ENCODE data around the gene JKAMP. TPM values are rescaled to one million over a fixed set of nuclear protein-coding genes. Genes with fewer than 3 reads are reported as not detected.

JKAMP gene
- total and polyA plus RNA-seq, 8 donors = 11.7 to 120 (median 42.9) TPM

- H3K27me3 ChIP-seq = no peaks in the 10 kb centered on the region
- DNase-seq = no peak
- no peak overlapping the region for H3K4me3 ChIP-seq
- no peak overlapping the region for H3K27ac ChIP-seq
- H3K36me3 ChIP-seq = peaks cover 3 to 79% (median 68%) of the 10 kb centered on the region in 4 donors
- no peak for TF ChIP-seq POLR2AphosphoS5 (IDR thresholded peaks at IDR 0.05)
- no peak for TF ChIP-seq POLR2A (IDR thresholded peaks at IDR 0.05)
- no peak for TF ChIP-seq CTCF (IDR thresholded peaks at IDR 0.05)
- TF ChIP-seq EP300 (IDR thresholded peaks at IDR 0.05) = no peak
- no peaks in the 10 kb centered on the region for H3K9me3 ChIP-seq
- intact Hi-C loops (cut with DNase I; ENCODE audit: low total_unique reads) = no loop called here
- 44 to 67% (median 56%) methylated on average over 1 of the region's 1 CpG for WGBS, 5 donors
- peaks cover 0 to 11% (median 0%) of the 10 kb centered on the region in 4 donors for H3K4me1 ChIP-seq
These were observed 10.1 kb upstream of the JKAMP start for GRCh38 chr14:59474172-59474571.

- DNase-seq = no peak
- 79 to 100% (median 90%) methylated on average over 1 of the region's 1 CpG for WGBS, 5 donors
- H3K4me3 ChIP-seq = no peak overlapping the region
- no peak overlapping the region for H3K27ac ChIP-seq
- intact Hi-C loops (cut with DNase I; ENCODE audit: low total_unique reads) = no loop called here
- peaks cover 3 to 73% (median 59%) of the 10 kb centered on the region in 4 donors for H3K36me3 ChIP-seq
- H3K27me3 ChIP-seq = no peaks in the 10 kb centered on the region
- H3K9me3 ChIP-seq = no peaks in the 10 kb centered on the region
- H3K4me1 ChIP-seq = peaks cover 0 to 25% (median 8%) of the 10 kb centered on the region in 4 donors
- TF ChIP-seq CTCF (IDR thresholded peaks at IDR 0.05) (no peak), POLR2A (IDR thresholded peaks at IDR 0.05) (no peak), POLR2AphosphoS5 (IDR thresholded peaks at IDR 0.05) (no peak), EP300 (IDR thresholded peaks at IDR 0.05) (no peak)
These were observed 8.6 kb upstream of the JKAMP start for GRCh38 chr14:59475709-59476108.

GRCh38 chr14:59478540-59478939 lies 5.8 kb upstream of the JKAMP start:
- Histone ChIP-seq H3K4me1 (peaks cover 21 to 53% (median 32%) of the 10 kb centered on the region in 4 donors), H3K4me3 (no peak overlapping the region), H3K27me3 (no peaks in the 10 kb centered on the region), H3K36me3 (peaks cover 3 to 47% (median 35%) of the 10 kb centered on the region in 4 donors), H3K9me3 (no peaks in the 10 kb centered on the region), H3K27ac (no peak overlapping the region)
- intact Hi-C loops (cut with DNase I; ENCODE audit: low total_unique reads) = no loop called here
- WGBS, 5 donors = 91 to 96% (median 95%) methylated on average over 3 of the region's 3 CpGs
- TF ChIP-seq POLR2A (IDR thresholded peaks at IDR 0.05) (no peak), POLR2AphosphoS5 (IDR thresholded peaks at IDR 0.05) (no peak), EP300 (IDR thresholded peaks at IDR 0.05) (no peak), CTCF (IDR thresholded peaks at IDR 0.05) (no peak)
- no peak for DNase-seq

- H3K27ac ChIP-seq = peak overlapping the region in 2 of 5 donors; percentile 55 to 94
- H3K4me3 ChIP-seq = peak overlapping the region in 1 of 4 donors; percentile 4
- no peak for DNase-seq
- peaks cover 0 to 33% (median 20%) of the 10 kb centered on the region in 4 donors for H3K36me3 ChIP-seq
- peaks cover 23 to 48% (median 35%) of the 10 kb centered on the region in 4 donors for H3K4me1 ChIP-seq
- intact Hi-C loops (cut with DNase I; ENCODE audit: low total_unique reads) = no loop called here
- no peaks in the 10 kb centered on the region for H3K27me3 ChIP-seq
- no peaks in the 10 kb centered on the region for H3K9me3 ChIP-seq
- no peak for TF ChIP-seq POLR2A (IDR thresholded peaks at IDR 0.05)
- no peak for TF ChIP-seq POLR2AphosphoS5 (IDR thresholded peaks at IDR 0.05)
- WGBS, 5 donors = 28 to 64% (median 46%) methylated on average over 1 of the region's 1 CpG
These were observed 4.2 kb upstream of the JKAMP start for GRCh38 chr14:59480166-59480565.

- H3K4me3 ChIP-seq = no peak overlapping the region
- H3K27ac ChIP-seq = peak overlapping the region in 3 of 5 donors; percentile 55 to 94 (median 93)
- H3K4me1 ChIP-seq = peaks cover 35 to 61% (median 47%) of the 10 kb centered on the region in 4 donors
- TF ChIP-seq EP300 (IDR thresholded peaks at IDR 0.05) = no peak
- TF ChIP-seq POLR2AphosphoS5 (IDR thresholded peaks at IDR 0.05) = no peak
- no peak for TF ChIP-seq POLR2A (IDR thresholded peaks at IDR 0.05)
- no peak for TF ChIP-seq CTCF (IDR thresholded peaks at IDR 0.05)
- H3K9me3 ChIP-seq = no peaks in the 10 kb centered on the region
- no peak for DNase-seq
- WGBS, 5 donors = 94 to 98% (median 97%) methylated on average over 2 of the region's 2 CpGs
- intact Hi-C loops (cut with DNase I; ENCODE audit: low total_unique reads) = no loop called here
- no peaks in the 10 kb centered on the region for H3K27me3 ChIP-seq
- H3K36me3 ChIP-seq = peaks cover 0 to 21% (median 9%) of the 10 kb centered on the region in 4 donors
These were observed 2.9 kb upstream of the JKAMP start for GRCh38 chr14:59481407-59481806.

Measured in stomach (tissue), 9 donors.